Left lung (tissue), 10 donors: ENCODE results near the gene UBAC1. TPM values are rescaled to one million over a fixed set of nuclear protein-coding genes. Genes with fewer than 3 reads are reported as not detected.

Source experiments
- ATAC-seq: fragments of 200-7000 bp; cut with Tn5 transposase; one replicate; pipeline ENCODE4 v1.9.1; 2020; ENCODE audit warnings: moderate library complexity
- DNase-seq, 4 donors: peaks; one replicate each; pipeline ENCODE4 v3.0.0-alpha.2; 2013 to 2020
- H3K27ac ChIP-seq, 2 donors: fragments of 200-600 bp; sonication (generic) in 1 of 2; one replicate each; pipeline versions ENCODE4 v1.5.0 to v1.8.0; 2020 to 2021
- H3K27me3 ChIP-seq, 2 donors: fragments of 200-600 bp; sonication (generic) in 1 of 2; one replicate each; pipeline versions ENCODE4 v1.5.0 to v1.8.0; 2020 to 2021
- H3K36me3 ChIP-seq, 2 donors: fragments of 200-600 bp; sonication (generic) in 1 of 2; one replicate each; pipeline versions ENCODE4 v1.5.0 to v1.8.0; 2020 to 2021
- H3K4me1 ChIP-seq, 2 donors: fragments of 200-600 bp; one replicate each; pipeline ENCODE4 v1.8.0; 2021
- H3K4me3 ChIP-seq, 2 donors: fragments of 200-600 bp; sonication (generic) in 1 of 2; one replicate each; pipeline versions ENCODE4 v1.5.0 to v1.8.0; 2020 to 2021; ENCODE audit warnings: mild to moderate bottlenecking in 1 of 2
- H3K9me3 ChIP-seq, 2 donors: fragments of 200-600 bp; sonication (generic) in 1 of 2; one replicate each; pipeline versions ENCODE4 v1.5.0 to v1.8.0; 2020 to 2021
- CTCF ChIP-seq, 2 donors: fragments of 200-600 bp; sonication (generic) in 1 of 2; IDR thresholded peaks; one replicate each; pipeline versions ENCODE4 v1.5.0 to v1.8.0; 2021; ENCODE audit warnings: antibody characterized with exemption in 2 of 2
- intact Hi-C, 2 donors: fragments of 100-400 bp; cut with DNase I; formaldehyde crosslinking; loops; one replicate each; pipeline versions ENCODE4 v1.11.2 to v1.14.2; 2022
- polyA plus RNA-seq, 6 donors: library from polyadenylated mRNA; unstranded; fragments of 120-200 nt; gene quantifications; one replicate each; pipeline ENCODE4 v1.2.1, GENCODE V29; 2013; ENCODE audit not compliant: insufficient read length in 6 of 6
- total RNA-seq, 2 donors: library from RNA; stranded (reverse); fragmentation: NEBNext Ultra II Directional; extraction: Animal tissue kit (Norgen Biotek cat#: 25700); gene quantifications; one replicate each; pipeline ENCODE4 v1.2.1, GENCODE V29; 2021
- donor health status: DM: no; HTN: yes; CAD: no.
- donor health status: DM: no; HTN: no; CAD: no.

UBAC1 gene
- total and polyA plus RNA-seq, 8 donors, result 28.5 to 40.2 (median 33.5) TPM

DNA sequence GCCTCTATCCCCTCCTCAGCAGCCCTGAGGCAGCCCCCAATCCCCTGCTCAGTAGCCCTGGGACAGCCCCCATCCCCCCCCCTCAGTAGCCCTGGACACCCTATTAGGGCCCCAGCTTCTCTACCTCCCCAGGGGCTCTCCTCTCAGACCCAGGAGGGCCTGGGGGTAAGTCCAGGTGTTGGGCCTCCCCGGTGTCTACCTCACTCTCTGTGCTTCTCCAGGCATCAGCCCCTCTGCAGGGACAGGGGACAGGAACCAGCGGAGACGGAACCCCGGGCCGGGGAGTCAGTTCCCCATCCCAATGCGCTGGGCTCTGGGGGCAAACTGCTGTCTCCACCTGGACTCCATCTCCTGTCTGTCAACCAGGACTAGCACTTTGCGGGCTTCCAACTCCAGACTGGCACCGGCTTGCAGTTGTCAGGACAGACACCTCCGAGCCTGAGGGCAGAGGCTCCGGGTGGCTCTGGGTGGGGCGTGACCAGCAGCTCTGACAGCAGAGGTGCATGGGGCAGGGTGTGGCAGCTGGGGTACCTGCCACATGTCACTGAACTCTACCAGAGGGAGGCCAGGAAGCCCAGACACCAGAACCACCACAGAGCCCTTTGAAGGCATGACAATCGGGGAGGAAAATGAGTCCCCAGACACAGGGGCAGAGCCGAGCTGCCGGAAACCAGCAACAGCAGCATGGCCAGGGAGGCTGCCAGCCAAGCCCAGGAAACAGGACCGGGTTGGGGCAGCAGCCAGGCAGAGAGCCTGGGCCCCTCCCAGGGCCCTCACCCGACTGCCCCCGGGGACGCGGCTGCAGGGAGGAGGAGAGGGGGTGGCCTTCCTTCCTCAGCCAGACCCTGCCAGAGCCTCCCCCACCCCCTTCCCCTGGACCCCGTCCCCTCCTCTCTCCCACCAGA lies 17.7 kb upstream of the UBAC1 start:
- TF ChIP-seq CTCF (IDR thresholded peaks at IDR 0.05), result no peak
- H3K4me3 ChIP-seq, result no peak overlapping the region
- no peak overlapping the region for H3K27ac ChIP-seq
- peaks cover 0 to 42% of the 10 kb centered on the region in 2 donors for H3K27me3 ChIP-seq
- peaks cover 0 to 15% of the 10 kb centered on the region in 2 donors for H3K4me1 ChIP-seq
- intact Hi-C loops, result loop anchor here in 1 of 2 donors (10.0 kb wide), 1 partner anchor 146 kb away; no protein-coding TSS in a partner anchor
- H3K9me3 ChIP-seq, result no peaks in the 10 kb centered on the region
- ATAC-seq (no peak), DNase-seq (peak in 1 of 4 donors; percentile 69)
- H3K36me3 ChIP-seq, result no peaks in the 10 kb centered on the region

GRCh38 chr9:135976944-135977343 lies 15.8 kb upstream of the UBAC1 start:
- intact Hi-C loops, result loop anchor here in 1 of 2 donors (10.0 kb wide), 1 partner anchor 148 kb away; no protein-coding TSS in a partner anchor
- peaks cover 0 to 22% of the 10 kb centered on the region in 2 donors for H3K4me1 ChIP-seq
- H3K9me3 ChIP-seq, result no peaks in the 10 kb centered on the region
- H3K27me3 ChIP-seq, result peaks cover 0 to 30% of the 10 kb centered on the region in 2 donors
- H3K4me3 ChIP-seq, result no peak overlapping the region
- no peak overlapping the region for H3K27ac ChIP-seq
- no peak for TF ChIP-seq CTCF (IDR thresholded peaks at IDR 0.05)
- ATAC-seq, result no peak
- DNase-seq, result peak in 1 of 4 donors; percentile 56
- H3K36me3 ChIP-seq, result no peaks in the 10 kb centered on the region

DNA sequence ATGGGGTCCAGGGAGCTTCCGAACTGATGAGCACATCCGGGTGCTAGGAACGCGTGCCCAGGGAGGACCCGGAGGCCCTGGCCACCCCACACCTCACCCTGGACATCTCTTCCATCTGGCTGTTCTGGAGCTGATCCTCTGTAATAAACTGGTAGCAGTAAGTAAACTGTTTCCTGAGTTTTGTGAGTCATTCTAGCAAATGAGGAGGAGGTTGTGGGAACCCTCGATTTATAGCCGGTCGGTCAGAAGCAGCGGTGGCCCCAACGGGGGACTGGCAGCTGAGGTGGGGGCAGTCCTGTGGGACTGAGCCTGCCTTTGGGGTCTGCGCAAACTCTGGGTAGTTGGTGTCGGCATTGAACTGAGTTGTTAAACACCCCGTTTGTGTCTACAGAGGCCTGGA lies 15.4 kb upstream of the UBAC1 start:
- H3K4me3 ChIP-seq, result no peak overlapping the region
- TF ChIP-seq CTCF (IDR thresholded peaks at IDR 0.05), result no peak
- ATAC-seq (no peak), DNase-seq (no peak)
- peaks cover 0 to 22% of the 10 kb centered on the region in 2 donors for H3K4me1 ChIP-seq
- intact Hi-C loops, result loop anchor here in 1 of 2 donors (10.0 kb wide), 1 partner anchor 148 kb away; no protein-coding TSS in a partner anchor
- no peaks in the 10 kb centered on the region for H3K36me3 ChIP-seq
- H3K27ac ChIP-seq, result no peak overlapping the region
- peaks cover 0 to 30% of the 10 kb centered on the region in 2 donors for H3K27me3 ChIP-seq
- H3K9me3 ChIP-seq, result no peaks in the 10 kb centered on the region

GRCh38 chr9:135975834-135976233 lies 14.7 kb upstream of the UBAC1 start:
- H3K4me1 ChIP-seq, result peaks cover 0 to 22% of the 10 kb centered on the region in 2 donors
- H3K27me3 ChIP-seq, result peaks cover 0 to 30% of the 10 kb centered on the region in 2 donors
- no peak overlapping the region for H3K27ac ChIP-seq
- no peak for TF ChIP-seq CTCF (IDR thresholded peaks at IDR 0.05)
- no peaks in the 10 kb centered on the region for H3K9me3 ChIP-seq
- ATAC-seq (no peak), DNase-seq (no peak)
- intact Hi-C loops, result loop anchor here in 1 of 2 donors (10.0 kb wide), 1 partner anchor 149 kb away; no protein-coding TSS in a partner anchor
- H3K4me3 ChIP-seq, result no peak overlapping the region
- no peaks in the 10 kb centered on the region for H3K36me3 ChIP-seq

- H3K36me3 ChIP-seq, result no peaks in the 10 kb centered on the region
- no peak for TF ChIP-seq CTCF (IDR thresholded peaks at IDR 0.05)
- H3K27me3 ChIP-seq, result peaks cover 0 to 13% of the 10 kb centered on the region in 2 donors
- H3K27ac ChIP-seq, result no peak overlapping the region
- no peaks in the 10 kb centered on the region for H3K9me3 ChIP-seq
- H3K4me3 ChIP-seq, result no peak overlapping the region
- H3K4me1 ChIP-seq, result peaks cover 0 to 26% of the 10 kb centered on the region in 2 donors
- DNase-seq, result no peak
- intact Hi-C loops, result loop anchor here in 1 of 2 donors (10.0 kb wide), 1 partner anchor 151 kb away; no protein-coding TSS in a partner anchor
- ATAC-seq, result no peak
Measured at GRCh38 chr9:135974220-135974573, 13.0 kb upstream of the UBAC1 start.
